ENCODE results near the gene BCHE.

BCHE gene

DNA sequence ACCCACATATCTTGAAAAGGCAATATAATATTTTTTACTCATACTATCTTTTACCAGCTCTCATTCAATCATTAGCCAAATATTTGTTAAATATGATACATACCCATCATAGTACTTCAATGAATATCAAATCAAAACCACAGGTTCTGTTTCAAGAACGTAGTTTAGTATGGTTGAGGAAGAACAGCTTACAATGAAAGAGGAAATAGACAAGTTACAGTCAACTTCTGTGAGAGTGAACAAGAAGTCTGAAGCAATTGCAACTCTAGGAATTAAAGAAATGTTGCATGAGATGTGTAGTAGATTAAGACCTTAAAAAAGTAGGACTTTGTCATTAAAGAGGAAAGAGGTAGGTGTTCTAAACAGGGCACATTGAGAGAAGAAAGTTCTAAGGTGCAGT is 9.3 kb downstream of the BCHE start:
- TF ChIP-seq, protein P1, sequence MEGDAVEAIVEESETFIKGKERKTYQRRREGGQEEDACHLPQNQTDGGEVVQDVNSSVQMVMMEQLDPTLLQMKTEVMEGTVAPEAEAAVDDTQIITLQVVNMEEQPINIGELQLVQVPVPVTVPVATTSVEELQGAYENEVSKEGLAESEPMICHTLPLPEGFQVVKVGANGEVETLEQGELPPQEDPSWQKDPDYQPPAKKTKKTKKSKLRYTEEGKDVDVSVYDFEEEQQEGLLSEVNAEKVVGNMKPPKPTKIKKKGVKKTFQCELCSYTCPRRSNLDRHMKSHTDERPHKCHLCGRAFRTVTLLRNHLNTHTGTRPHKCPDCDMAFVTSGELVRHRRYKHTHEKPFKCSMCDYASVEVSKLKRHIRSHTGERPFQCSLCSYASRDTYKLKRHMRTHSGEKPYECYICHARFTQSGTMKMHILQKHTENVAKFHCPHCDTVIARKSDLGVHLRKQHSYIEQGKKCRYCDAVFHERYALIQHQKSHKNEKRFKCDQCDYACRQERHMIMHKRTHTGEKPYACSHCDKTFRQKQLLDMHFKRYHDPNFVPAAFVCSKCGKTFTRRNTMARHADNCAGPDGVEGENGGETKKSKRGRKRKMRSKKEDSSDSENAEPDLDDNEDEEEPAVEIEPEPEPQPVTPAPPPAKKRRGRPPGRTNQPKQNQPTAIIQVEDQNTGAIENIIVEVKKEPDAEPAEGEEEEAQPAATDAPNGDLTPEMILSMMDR (IDR thresholded peaks at IDR 0.05; ENCODE audit: extremely low read depth, insufficient read depth, missing control alignments): no peak
- in situ Hi-C loops (cut with MboI; ENCODE audit: low pct_unique_long_range_greater_than_20kb, low sequenced_read_pairs, unreplicated experiment): no loop called here
- no peak for DNase-seq (ENCODE audit: low spot score)

DNA sequence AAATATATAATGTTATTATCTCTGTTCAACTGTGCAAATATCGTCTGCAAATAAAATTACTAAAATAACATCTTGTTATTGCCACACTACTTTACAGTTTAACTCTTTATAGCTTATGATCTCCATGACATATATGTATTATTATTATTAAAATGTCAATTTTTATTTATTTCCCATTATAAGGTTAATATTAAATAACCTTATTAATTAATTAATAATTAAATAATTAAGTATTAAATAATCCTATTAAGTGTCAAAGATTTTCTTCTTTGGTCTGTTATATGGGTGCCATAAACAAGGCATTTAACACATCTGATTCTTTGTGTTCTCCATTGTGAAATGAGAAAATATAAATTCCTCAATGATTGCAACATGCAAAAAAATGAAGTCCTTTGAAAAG is 10.0 kb downstream of the BCHE start:
- in situ Hi-C loops (cut with MboI; ENCODE audit: low pct_unique_long_range_greater_than_20kb, low sequenced_read_pairs, unreplicated experiment): no loop called here
- DNase-seq (ENCODE audit: low spot score): no peak
- TF ChIP-seq, protein P1 (IDR thresholded peaks at IDR 0.05; ENCODE audit: extremely low read depth, insufficient read depth, missing control alignments): no peak

DNA sequence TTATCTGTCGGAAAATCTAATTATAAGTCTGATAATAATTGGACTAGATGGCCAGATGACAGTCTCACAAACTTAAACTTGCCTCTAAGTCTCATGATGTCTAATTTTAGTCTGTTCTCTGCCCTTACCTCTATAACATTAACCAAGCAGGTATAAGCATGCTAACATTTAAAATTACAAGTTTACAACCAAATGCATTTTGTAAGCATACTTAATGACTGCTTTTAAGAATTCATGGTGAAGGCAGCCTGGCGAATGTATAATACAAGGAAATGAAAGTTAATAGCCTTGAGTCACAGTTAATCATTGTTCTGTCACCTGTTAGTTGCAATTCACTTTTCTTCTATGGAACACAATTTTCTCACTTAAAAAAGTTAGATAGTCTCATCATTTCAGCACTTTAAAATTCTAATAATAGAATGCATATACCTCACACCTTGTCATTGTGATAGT is 16.5 kb downstream of the BCHE start:
- DNase-seq (ENCODE audit: low spot score): no peak
- TF ChIP-seq, protein P1 (IDR thresholded peaks at IDR 0.05; ENCODE audit: extremely low read depth, insufficient read depth, missing control alignments): no peak
- in situ Hi-C loops (cut with MboI; ENCODE audit: low pct_unique_long_range_greater_than_20kb, low sequenced_read_pairs, unreplicated experiment): no loop called here

DNA sequence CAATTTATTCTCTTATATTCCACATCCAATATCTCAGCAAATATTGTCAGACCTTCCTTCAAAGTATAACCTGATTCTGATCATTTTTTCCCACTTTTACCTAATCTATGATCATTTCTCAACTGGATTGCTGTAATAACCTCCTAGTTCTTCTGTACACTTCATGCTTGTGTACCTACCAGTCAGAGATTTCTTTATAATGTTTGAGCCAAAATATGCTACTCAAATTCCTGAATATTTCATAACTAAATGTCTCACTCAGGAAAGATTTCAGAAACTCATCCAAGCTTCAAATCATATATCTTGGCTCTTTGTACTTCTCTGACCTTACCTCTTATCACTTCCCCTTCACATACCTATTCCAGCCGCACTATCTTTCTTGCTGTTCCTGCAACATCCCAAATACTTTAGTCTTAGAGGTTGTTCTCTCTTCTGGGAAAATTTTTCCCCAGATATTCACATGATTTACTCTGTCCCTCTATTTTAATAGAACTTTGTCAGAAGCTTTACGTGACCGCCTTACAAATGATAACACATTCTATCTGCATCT is 20.0 kb downstream of the BCHE start:
- in situ Hi-C loops (cut with MboI; ENCODE audit: low pct_unique_long_range_greater_than_20kb, low sequenced_read_pairs, unreplicated experiment): no loop called here
- TF ChIP-seq, protein P1 (IDR thresholded peaks at IDR 0.05; ENCODE audit: extremely low read depth, insufficient read depth, missing control alignments): no peak

DNA sequence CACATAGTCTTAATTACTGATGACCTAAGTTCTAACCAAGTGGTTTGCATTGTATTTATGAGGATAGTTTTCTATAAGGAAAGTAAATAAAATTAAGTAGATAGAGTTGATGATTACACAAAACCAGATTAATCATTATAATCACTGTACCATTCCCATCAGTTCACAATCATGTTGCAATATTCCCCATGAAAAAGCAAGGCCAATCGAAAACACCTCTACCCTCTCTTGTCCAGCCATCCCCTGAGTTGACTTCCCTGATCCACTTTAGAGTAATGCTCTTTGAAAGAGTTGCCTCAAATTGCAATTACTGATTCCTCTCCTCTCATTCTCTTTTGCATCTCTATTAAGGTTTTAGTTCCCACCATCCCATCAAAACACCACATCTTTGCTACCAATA is 21.0 kb downstream of the BCHE start:
- DNase-seq (ENCODE audit: low spot score): no peak
- TF ChIP-seq, protein P1 (IDR thresholded peaks at IDR 0.05; ENCODE audit: extremely low read depth, insufficient read depth, missing control alignments): no peak
- in situ Hi-C loops (cut with MboI; ENCODE audit: low pct_unique_long_range_greater_than_20kb, low sequenced_read_pairs, unreplicated experiment): no loop called here

More for the DNA sequence above, 20.0 kb downstream of the BCHE start:
- no peak for DNase-seq (ENCODE audit: low spot score)

DNA sequence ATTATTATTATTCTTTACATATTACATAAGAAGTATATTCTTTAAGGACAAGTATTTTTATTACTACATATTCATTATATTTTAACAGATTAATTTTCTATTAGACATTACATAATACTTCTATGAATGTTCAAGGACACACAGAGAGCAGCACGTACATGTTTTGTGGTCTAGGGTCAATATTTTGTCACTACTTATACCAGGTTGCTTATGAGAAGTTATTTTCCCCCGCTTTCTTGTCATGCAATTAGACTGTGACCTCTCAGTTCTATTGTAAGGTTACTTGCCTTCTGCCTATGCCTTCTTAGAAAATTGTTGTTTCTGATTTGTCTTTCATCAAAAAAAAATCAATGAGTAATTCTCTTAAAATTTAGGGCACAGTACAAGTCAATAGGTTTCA is 21.5 kb downstream of the BCHE start:
- in situ Hi-C loops (cut with MboI; ENCODE audit: low pct_unique_long_range_greater_than_20kb, low sequenced_read_pairs, unreplicated experiment): no loop called here
- TF ChIP-seq, protein P1 (IDR thresholded peaks at IDR 0.05; ENCODE audit: extremely low read depth, insufficient read depth, missing control alignments): no peak
- DNase-seq (ENCODE audit: low spot score): no peak
